ENCODE results near the gene MKI67. TPM values are rescaled to one million over a fixed set of nuclear protein-coding genes. Genes with fewer than 3 reads are reported as not detected.

The MKI67 gene
- polyA plus RNA-seq, 1 donor (not counting 4 experiments of a cell fraction or from before 2014, with no cell fraction given): 10.4 TPM

DNA sequence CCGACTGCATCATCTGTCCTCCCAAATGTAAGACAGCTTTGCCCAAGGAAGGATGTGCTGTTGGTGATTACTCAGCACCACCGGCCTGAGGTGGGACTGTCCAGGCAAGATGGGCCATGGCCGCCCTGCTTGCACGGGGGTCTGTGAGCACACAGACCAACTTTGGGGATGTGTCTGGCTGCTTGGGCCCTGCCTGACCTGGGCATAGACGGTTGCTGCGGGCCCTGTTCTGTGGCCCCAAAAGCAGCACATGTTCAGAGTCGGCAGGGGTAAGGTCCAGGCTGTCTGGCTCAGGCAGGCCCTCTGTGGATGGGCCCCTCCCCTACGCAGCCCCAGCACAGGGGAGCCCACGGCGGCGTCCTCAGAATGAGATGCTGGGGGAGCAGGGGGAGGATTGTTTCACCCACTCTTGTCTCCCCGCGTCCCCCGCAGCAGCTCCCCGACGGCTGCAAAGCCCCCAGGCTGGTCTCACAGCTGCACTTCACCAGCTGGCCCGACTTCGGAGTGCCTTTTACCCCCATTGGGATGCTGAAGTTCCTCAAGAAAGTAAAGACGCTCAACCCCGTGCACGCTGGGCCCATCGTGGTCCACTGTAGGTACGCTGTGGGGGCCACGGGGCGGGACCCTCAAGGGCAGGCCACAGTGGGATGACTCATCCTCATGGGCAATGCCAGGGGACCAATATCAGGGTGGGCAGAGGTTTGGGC lies 58.4 kb downstream of the MKI67 start:
- Histone ChIP-seq H3K9ac (ENCODE audit: control insufficient read depth, extremely low read depth, insufficient read depth, low read length) (no peak overlapping the region), H3K27me3 (ENCODE audit: control insufficient read depth, extremely low read depth, insufficient read depth, low read length) (no peaks in the 10 kb centered on the region), H3K9me1 (ENCODE audit: control insufficient read depth, extremely low read depth, insufficient read depth, low read length) (peaks cover 2% of the 10 kb centered on the region), H2AFZ (ENCODE audit: control insufficient read depth, low read length) (no peak overlapping the region), H3K9me3 (ENCODE audit: control insufficient read depth, low read depth, low read length) (no peaks in the 10 kb centered on the region), H3K79me2 (ENCODE audit: control insufficient read depth, insufficient read depth, low read length) (no peaks in the 10 kb centered on the region), H3K4me1 (ENCODE audit: control insufficient read depth, extremely low read depth, insufficient read depth, low read length) (peaks cover 36% of the 10 kb centered on the region), H3K27ac (ENCODE audit: control insufficient read depth, insufficient read depth, low read length) (no peak overlapping the region), H3K36me3 (ENCODE audit: control insufficient read depth in 2 of 2, extremely low read depth in 1 of 2, insufficient read depth in 2 of 2, low read length in 2 of 2) (peaks cover 48 to 53% of the 10 kb centered on the region in 2 experiments), H3K4me2 (ENCODE audit: control insufficient read depth, extremely low read depth, insufficient read depth, low read depth, low read length) (no peak overlapping the region), H3K4me3 (ENCODE audit: control insufficient read depth in 2 of 3, extremely low read depth in 1 of 3, insufficient read depth in 2 of 3, low read depth in 1 of 3, low read length in 3 of 3) (no peak overlapping the region), H4K20me1 (ENCODE audit: control insufficient read depth, extremely low read depth, insufficient read depth, low read length) (no peaks in the 10 kb centered on the region)
- FAIRE-seq (no peak), DNase-seq (ENCODE audit: low read depth, low spot score) (no peak)
- TF ChIP-seq CTCF (optimal IDR thresholded peaks at IDR 0.05 in 1 of 3, IDR thresholded peaks at IDR 0.05 in 1 of 3, conservative IDR thresholded peaks at IDR 0.05 in 1 of 3; ENCODE audit: extremely low read depth in 1 of 3, insufficient read depth in 2 of 3, low read length in 3 of 3): no peak
- no peak for TF ChIP-seq EZH2 (IDR thresholded peaks at IDR 0.05; ENCODE audit: low read length)
- dilution Hi-C loops (cut with MboI; ENCODE audit: extremely low pct_ligation_motif_present, low sequenced_read_pairs): no loop called here

DNA sequence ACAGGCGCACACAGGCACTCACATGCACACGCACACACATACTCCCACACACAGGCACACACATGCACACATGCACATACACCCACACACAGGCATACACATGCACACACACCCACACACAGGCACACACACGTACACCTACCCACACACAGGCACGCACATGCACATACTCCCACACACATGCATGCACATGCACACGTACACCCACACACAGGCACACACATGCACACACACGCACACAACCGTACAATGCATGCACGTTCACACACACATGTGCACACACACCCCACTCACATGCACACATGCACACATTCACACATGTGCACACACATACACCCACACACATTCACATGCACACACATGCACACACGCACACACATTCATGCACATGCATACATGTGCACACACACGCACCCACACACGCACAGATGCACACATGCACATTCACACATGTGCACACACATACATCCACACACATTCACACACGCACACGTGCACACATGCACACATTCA lies 59.3 kb downstream of the MKI67 start:
- Histone ChIP-seq H3K4me1 (ENCODE audit: control insufficient read depth, extremely low read depth, insufficient read depth, low read length) (peaks cover 36% of the 10 kb centered on the region), H3K9ac (ENCODE audit: control insufficient read depth, extremely low read depth, insufficient read depth, low read length) (no peak overlapping the region), H3K4me3 (ENCODE audit: control insufficient read depth in 2 of 3, extremely low read depth in 1 of 3, insufficient read depth in 2 of 3, low read depth in 1 of 3, low read length in 3 of 3) (no peak overlapping the region), H3K79me2 (ENCODE audit: control insufficient read depth, insufficient read depth, low read length) (no peaks in the 10 kb centered on the region), H3K36me3 (ENCODE audit: control insufficient read depth in 2 of 2, extremely low read depth in 1 of 2, insufficient read depth in 2 of 2, low read length in 2 of 2) (peaks cover 50 to 53% of the 10 kb centered on the region in 2 experiments), H3K9me1 (ENCODE audit: control insufficient read depth, extremely low read depth, insufficient read depth, low read length) (peaks cover 2% of the 10 kb centered on the region), H3K9me3 (ENCODE audit: control insufficient read depth, low read depth, low read length) (no peaks in the 10 kb centered on the region), H3K4me2 (ENCODE audit: control insufficient read depth, extremely low read depth, insufficient read depth, low read depth, low read length) (no peak overlapping the region), H3K27ac (ENCODE audit: control insufficient read depth, insufficient read depth, low read length) (no peak overlapping the region), H4K20me1 (ENCODE audit: control insufficient read depth, extremely low read depth, insufficient read depth, low read length) (no peaks in the 10 kb centered on the region), H3K27me3 (ENCODE audit: control insufficient read depth, extremely low read depth, insufficient read depth, low read length) (no peaks in the 10 kb centered on the region), H2AFZ (ENCODE audit: control insufficient read depth, low read length) (no peak overlapping the region)
- no peak for TF ChIP-seq CTCF (optimal IDR thresholded peaks at IDR 0.05 in 1 of 3, IDR thresholded peaks at IDR 0.05 in 1 of 3, conservative IDR thresholded peaks at IDR 0.05 in 1 of 3; ENCODE audit: extremely low read depth in 1 of 3, insufficient read depth in 2 of 3, low read length in 3 of 3)
- no peak for TF ChIP-seq EZH2 (IDR thresholded peaks at IDR 0.05; ENCODE audit: low read length)
- FAIRE-seq (no peak), DNase-seq (ENCODE audit: low read depth, low spot score) (no peak)
- dilution Hi-C loops (cut with MboI; ENCODE audit: extremely low pct_ligation_motif_present, low sequenced_read_pairs): no loop called here
